Mesendoderm (in vitro differentiated cells): Measurements from ENCODE around the gene DSC2. TPM values are rescaled to one million over a fixed set of nuclear protein-coding genes. Genes with fewer than 3 reads are reported as not detected.

Experiments
- DNase-seq: peaks from one replicate; pipeline ENCODE4 v3.0.0; 2013
- H2AK5ac ChIP-seq: 2 replicates; pipeline ENCODE4 v1.6.1; 2013; ENCODE audit warnings: low read length, inconsistent platforms
- H2BK120ac ChIP-seq: 2 replicates; pipeline ENCODE4 v1.6.1; 2013; ENCODE audit warnings: low read depth, mild to moderate bottlenecking, low read length, moderate library complexity, mixed read lengths
- H2BK15ac ChIP-seq: replicated peaks from 2 replicates; pipeline ENCODE4 v1.6.1; 2013; ENCODE audit warnings: low read depth, mild to moderate bottlenecking, moderate library complexity
- H2BK5ac ChIP-seq: 2 replicates; pipeline ENCODE4 v1.6.1; 2013; ENCODE audit warnings: low read length, inconsistent platforms
- H3K18ac ChIP-seq: 2 replicates; pipeline ENCODE4 v1.6.1; 2013; ENCODE audit warnings: mild to moderate bottlenecking, low read length, mixed read lengths
- H3K23ac ChIP-seq: one replicate; pipeline ENCODE4 v1.6.1; 2013; ENCODE audit warnings: low read length
- H3K27ac ChIP-seq: 2 replicates; pipeline ENCODE4 v1.5.1; 2013; ENCODE audit warnings: low read depth, mild to moderate bottlenecking, inconsistent platforms, low read length, moderate library complexity
- H3K27me3 ChIP-seq: 2 replicates; pipeline ENCODE4 v1.6.1; 2013; ENCODE audit warnings: low read length, control low read depth, mild to moderate bottlenecking, inconsistent platforms; ENCODE audit not compliant: insufficient read depth, poor library complexity
- H3K36me3 ChIP-seq: 2 replicates; pipeline ENCODE4 v1.6.1; 2013; ENCODE audit warnings: low read length, inconsistent platforms; ENCODE audit not compliant: control insufficient read depth, insufficient read depth
- H3K4ac ChIP-seq: one replicate; pipeline ENCODE4 v1.6.1; 2013; ENCODE audit warnings: low read depth, mild to moderate bottlenecking, low read length, moderate library complexity
- H3K4me1 ChIP-seq: 2 replicates; pipeline ENCODE4 v1.6.1; 2013; ENCODE audit warnings: low read depth, low read length, inconsistent platforms; ENCODE audit not compliant: control insufficient read depth
- H3K4me2 ChIP-seq: 2 replicates; pipeline ENCODE4 v1.6.1; 2013; ENCODE audit warnings: low read length
- H3K4me3 ChIP-seq: 2 replicates; pipeline ENCODE4 v1.5.1; 2013; ENCODE audit warnings: mild to moderate bottlenecking, low read length
- H3K56ac ChIP-seq: one replicate; pipeline ENCODE4 v1.6.1; 2013; ENCODE audit warnings: low read length
- H3K79me1 ChIP-seq: 2 replicates; pipeline ENCODE4 v1.6.1; 2013; ENCODE audit warnings: low read length, inconsistent platforms
- H3K79me2 ChIP-seq: 2 replicates; pipeline ENCODE4 v1.6.1; 2013; ENCODE audit warnings: mild to moderate bottlenecking, low read length; ENCODE audit not compliant: control insufficient read depth, insufficient read depth
- H3K9ac ChIP-seq: 2 replicates; pipeline ENCODE4 v1.6.1; 2013; ENCODE audit warnings: low read length, inconsistent platforms
- H4K5ac ChIP-seq: one replicate; pipeline ENCODE4 v1.6.1; 2013; ENCODE audit warnings: low read length
- H4K8ac ChIP-seq: one replicate; pipeline ENCODE4 v1.6.1; 2013; ENCODE audit warnings: low read depth, mild to moderate bottlenecking, control low read depth, low read length, moderate library complexity
- WGBS: extraction: QIAGEN DNeasy Blood & Tissue Kit; methylation state at CpG from one replicate; pipeline ENCODE4 v1.1.7; 2013; ENCODE audit warnings: low lambda C conversion rate, missing lambda C conversion rate; ENCODE audit not compliant: insufficient coverage; ENCODE audit errors: extremely low coverage; 5-methylcytosine and 5-hydroxymethylcytosine counted together
- polyA plus RNA-seq, 2 experiments: library from polyadenylated mRNA; stranded (reverse); fragments of 200-250 nt; gene quantifications; one replicate each; pipeline ENCODE4 v1.2.3, GENCODE V29; 2013

The DSC2 gene
- 28.2 TPM for polyA plus RNA-seq (2013, experiment 1 of 2)
- polyA plus RNA-seq (2013, experiment 2 of 2) = 29.3 TPM

DNA sequence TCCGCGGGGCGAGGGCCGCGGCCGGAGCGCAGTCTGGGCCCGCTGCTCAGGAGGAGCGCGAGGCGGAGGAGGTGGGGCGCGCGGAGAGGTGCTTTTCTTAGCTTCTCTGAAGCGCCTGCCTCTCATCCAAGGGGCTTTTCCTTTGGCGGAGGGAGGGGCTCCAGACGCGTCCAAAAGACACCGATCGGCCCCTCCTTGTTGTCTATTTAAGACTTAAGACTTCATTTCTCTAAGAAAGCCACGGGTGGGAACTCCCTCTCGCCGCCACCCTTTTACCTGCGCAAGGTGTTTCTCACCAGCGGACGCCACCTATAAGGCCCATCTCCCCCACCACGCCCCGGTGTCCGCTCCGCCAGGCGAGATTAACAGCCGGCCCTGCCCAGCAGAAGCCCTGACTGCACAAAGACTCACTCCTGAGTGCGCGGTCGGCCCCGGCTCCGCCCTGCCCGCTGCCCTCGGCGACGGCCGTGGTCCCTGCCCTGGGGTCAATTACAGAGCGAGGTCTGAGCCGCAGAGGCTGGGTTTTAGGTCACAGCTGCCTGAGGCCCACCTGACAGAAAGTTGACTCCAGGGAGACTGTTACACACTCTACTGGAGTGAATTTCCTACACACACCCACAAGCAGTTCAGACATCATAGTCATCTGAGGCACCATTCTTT is at the start of gene DSC2:
Gene DSC2, minus strand, starts transcription at position 397 of the 660 bp plus-strand sequence. CDS start 450 bp downstream, outside the sequence.
- Histone ChIP-seq H2BK15ac (no peak within 1 kb of the TSS), H3K23ac (peak within 1 kb of the TSS; percentile 89), H4K5ac (no peak within 1 kb of the TSS), H3K27ac (peak within 1 kb of the TSS; percentile 99), H2BK120ac (peak within 1 kb of the TSS; percentile 47), H2AK5ac (no peak within 1 kb of the TSS), H4K8ac (peak within 1 kb of the TSS; percentile 58), H3K56ac (peak within 1 kb of the TSS; percentile 97), H3K4ac (peak within 1 kb of the TSS; percentile 95), H3K4me1 (peaks cover 7% of the 10 kb centered on the region), H3K4me3 (peak within 1 kb of the TSS; percentile 83), H3K9ac (peak within 1 kb of the TSS; percentile 92), H3K18ac (peak within 1 kb of the TSS; percentile 97), H3K79me1 (peaks cover 6% of the 10 kb centered on the region), H3K4me2 (peak within 1 kb of the TSS; percentile 46), H3K27me3 (no peaks in the 10 kb centered on the region), H3K79me2 (peaks cover 21% of the 10 kb centered on the region), H3K36me3 (no peaks in the 10 kb centered on the region), H2BK5ac (peak within 1 kb of the TSS; percentile 90)
- DNase-seq = peak; percentile 79
- WGBS = no CpG with 5 or more reads among the region's 44 CpGs

DNA sequence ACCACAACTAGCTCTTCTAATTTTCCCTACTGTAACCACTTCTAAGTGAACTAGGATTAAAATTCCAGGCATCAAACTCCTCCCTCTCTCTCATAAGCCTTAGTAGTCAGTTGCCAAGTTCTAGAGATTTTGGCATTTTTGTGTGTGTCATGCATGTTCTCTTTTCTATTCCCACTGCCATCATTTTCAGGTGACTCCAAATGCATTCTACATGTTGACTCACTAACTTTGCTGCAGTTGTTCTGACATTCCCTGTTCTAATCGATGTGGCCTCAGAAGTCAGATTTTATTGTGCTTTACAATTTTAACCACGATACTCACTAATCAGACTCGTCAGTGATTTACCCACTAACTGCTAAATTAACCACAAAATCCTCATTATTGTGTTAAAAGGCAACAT is 47.1 kb upstream of the DSC2 start:
- Histone ChIP-seq H2BK5ac (no peak overlapping the region), H3K18ac (no peak overlapping the region), H3K4me1 (no peaks in the 10 kb centered on the region), H3K27ac (no peak overlapping the region), H2BK120ac (no peak overlapping the region), H4K8ac (no peak overlapping the region), H3K23ac (no peak overlapping the region), H3K27me3 (no peaks in the 10 kb centered on the region), H3K9ac (no peak overlapping the region), H3K79me2 (no peaks in the 10 kb centered on the region), H2AK5ac (no peak overlapping the region), H4K5ac (no peak overlapping the region), H3K4me3 (no peak overlapping the region), H3K79me1 (no peaks in the 10 kb centered on the region), H3K36me3 (no peaks in the 10 kb centered on the region), H3K4ac (no peak overlapping the region), H3K4me2 (no peak overlapping the region), H3K56ac (no peak overlapping the region), H2BK15ac (no peak overlapping the region)
- WGBS = no CpG with 5 or more reads among the region's 3 CpGs
- DNase-seq = no peak

DNA sequence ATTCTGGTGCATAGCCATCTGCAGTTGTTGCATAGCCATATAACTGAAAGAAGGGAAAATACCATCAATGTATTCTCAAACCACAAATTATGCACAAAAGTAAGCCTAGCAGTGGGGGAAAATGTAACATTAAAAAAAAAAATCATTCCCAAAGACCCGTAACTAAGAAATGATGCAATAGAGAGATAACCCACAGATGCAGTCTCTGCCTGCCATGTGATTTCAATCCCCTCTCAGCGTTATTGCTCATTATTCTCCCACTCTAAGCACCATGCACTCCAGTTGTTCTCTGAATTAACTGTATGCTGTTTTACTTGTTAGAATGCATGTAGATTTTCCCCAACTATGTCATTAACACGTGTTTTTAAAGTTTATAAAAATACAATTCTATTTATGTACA is 46.4 kb upstream of the DSC2 start:
- no peaks in the 10 kb centered on the region for H3K79me2 ChIP-seq
- no peak overlapping the region for H3K56ac ChIP-seq
- no peak overlapping the region for H3K9ac ChIP-seq
- H3K27ac ChIP-seq = no peak overlapping the region
- DNase-seq = no peak
- no peak overlapping the region for H2BK120ac ChIP-seq
- no peak overlapping the region for H2BK5ac ChIP-seq
- no peak overlapping the region for H2AK5ac ChIP-seq
- no peaks in the 10 kb centered on the region for H3K36me3 ChIP-seq
- WGBS = no CpG with 5 or more reads among the region's 3 CpGs
- no peaks in the 10 kb centered on the region for H3K79me1 ChIP-seq
- no peak overlapping the region for H3K4me3 ChIP-seq
- H3K4ac ChIP-seq = no peak overlapping the region
- no peak overlapping the region for H4K5ac ChIP-seq
- no peak overlapping the region for H4K8ac ChIP-seq
- no peak overlapping the region for H3K18ac ChIP-seq
- no peak overlapping the region for H3K23ac ChIP-seq
- no peak overlapping the region for H2BK15ac ChIP-seq
- no peak overlapping the region for H3K4me2 ChIP-seq
- H3K27me3 ChIP-seq = no peaks in the 10 kb centered on the region
- no peaks in the 10 kb centered on the region for H3K4me1 ChIP-seq

DNA sequence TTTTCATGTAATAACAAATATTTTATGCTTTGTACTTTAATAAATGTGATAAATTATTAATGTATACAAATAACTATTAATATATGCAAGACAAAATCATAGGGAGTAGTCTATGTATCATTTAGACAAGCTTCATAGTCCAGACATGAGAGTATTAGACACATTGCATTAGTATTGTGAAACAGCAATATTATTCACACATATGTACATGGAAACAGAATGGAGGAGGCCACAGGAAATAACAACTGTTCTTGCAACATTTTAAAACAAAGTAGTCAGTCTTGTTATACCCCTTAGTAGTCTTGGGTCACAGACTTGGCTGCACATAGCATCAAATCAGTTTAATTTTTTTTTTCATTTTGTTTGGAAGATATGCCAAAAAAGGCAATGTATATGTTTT is 44.6 kb upstream of the DSC2 start:
- no peak overlapping the region for H4K5ac ChIP-seq
- DNase-seq = no peak
- H3K79me2 ChIP-seq = no peaks in the 10 kb centered on the region
- no peak overlapping the region for H4K8ac ChIP-seq
- H3K36me3 ChIP-seq = no peaks in the 10 kb centered on the region
- H3K4ac ChIP-seq = no peak overlapping the region
- no peak overlapping the region for H3K18ac ChIP-seq
- H3K23ac ChIP-seq = no peak overlapping the region
- no peak overlapping the region for H2BK15ac ChIP-seq
- no peaks in the 10 kb centered on the region for H3K27me3 ChIP-seq
- no peak overlapping the region for H3K9ac ChIP-seq
- no peak overlapping the region for H3K4me2 ChIP-seq
- no peak overlapping the region for H3K56ac ChIP-seq
- no peak overlapping the region for H3K4me3 ChIP-seq
- no peak overlapping the region for H2AK5ac ChIP-seq
- no peaks in the 10 kb centered on the region for H3K4me1 ChIP-seq
- H2BK5ac ChIP-seq = no peak overlapping the region
- no peak overlapping the region for H3K27ac ChIP-seq
- H2BK120ac ChIP-seq = no peak overlapping the region
- no peaks in the 10 kb centered on the region for H3K79me1 ChIP-seq

DNA sequence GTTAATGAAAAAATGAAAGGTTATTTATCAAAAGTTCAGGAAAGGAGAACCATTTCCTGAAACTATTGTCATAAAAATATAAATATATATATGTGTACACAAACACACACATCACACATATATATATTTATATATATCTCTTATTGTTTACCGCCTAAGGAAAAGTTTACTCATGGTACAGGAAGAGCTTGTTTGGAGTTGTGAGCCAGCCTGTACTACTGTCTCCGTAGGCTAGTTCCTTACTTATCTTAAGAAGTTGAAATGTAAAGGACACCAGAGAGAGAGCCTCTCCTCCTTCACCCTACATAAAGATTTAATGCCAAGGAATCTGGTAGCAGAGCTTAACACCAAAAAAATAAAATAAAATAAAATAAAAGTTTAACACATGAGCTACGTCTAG is 40.8 kb upstream of the DSC2 start:
- Histone ChIP-seq H2BK15ac (no peak overlapping the region), H3K18ac (no peak overlapping the region), H3K79me2 (no peaks in the 10 kb centered on the region), H3K23ac (no peak overlapping the region), H3K9ac (no peak overlapping the region), H3K4ac (no peak overlapping the region), H3K27me3 (no peaks in the 10 kb centered on the region), H2BK5ac (no peak overlapping the region), H3K4me1 (no peaks in the 10 kb centered on the region), H3K27ac (no peak overlapping the region), H4K5ac (no peak overlapping the region), H3K4me3 (no peak overlapping the region), H3K4me2 (no peak overlapping the region), H3K36me3 (no peaks in the 10 kb centered on the region), H2BK120ac (no peak overlapping the region), H3K56ac (no peak overlapping the region), H3K79me1 (no peaks in the 10 kb centered on the region), H4K8ac (no peak overlapping the region), H2AK5ac (no peak overlapping the region)
- no peak for DNase-seq
- no CpG with 5 or more reads among the region's 3 CpGs for WGBS

DNA sequence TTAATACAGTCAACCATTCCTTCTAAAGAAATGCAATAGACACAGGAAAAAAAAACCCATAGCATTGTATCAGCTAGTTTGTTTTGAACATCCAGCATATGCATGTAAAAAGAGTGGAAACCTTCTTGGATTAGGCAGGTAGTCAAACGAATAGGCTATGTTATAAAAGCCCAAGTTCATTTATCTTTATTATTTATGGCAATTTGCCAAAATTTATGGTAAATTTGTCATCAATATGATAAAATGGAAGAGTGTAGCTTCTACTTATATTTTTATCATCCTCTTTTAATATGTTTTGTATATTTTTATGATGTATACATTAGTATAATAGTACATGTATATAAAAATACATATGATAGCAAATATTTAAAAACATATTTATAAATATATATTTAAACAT is 36.5 kb upstream of the DSC2 start:
- Histone ChIP-seq H2BK15ac (no peak overlapping the region), H3K4me3 (no peak overlapping the region), H3K27me3 (no peaks in the 10 kb centered on the region), H3K79me2 (no peaks in the 10 kb centered on the region), H2BK5ac (no peak overlapping the region), H2AK5ac (no peak overlapping the region), H4K8ac (no peak overlapping the region), H3K27ac (no peak overlapping the region), H3K36me3 (no peaks in the 10 kb centered on the region), H3K56ac (no peak overlapping the region), H2BK120ac (no peak overlapping the region), H3K4me2 (no peak overlapping the region), H3K4me1 (no peaks in the 10 kb centered on the region), H3K79me1 (no peaks in the 10 kb centered on the region), H3K23ac (no peak overlapping the region), H3K4ac (no peak overlapping the region), H3K18ac (no peak overlapping the region), H4K5ac (no peak overlapping the region), H3K9ac (no peak overlapping the region)
- no peak for DNase-seq
- no CpG with 5 or more reads among the region's 1 CpG for WGBS
